Measurements from ENCODE around the gene SCN8A. TPM values are rescaled to one million over a fixed set of nuclear protein-coding genes. Genes with fewer than 3 reads are reported as not detected.

SCN8A gene
- polyA plus RNA-seq, 1 experiment = 9.6 TPM

DNA sequence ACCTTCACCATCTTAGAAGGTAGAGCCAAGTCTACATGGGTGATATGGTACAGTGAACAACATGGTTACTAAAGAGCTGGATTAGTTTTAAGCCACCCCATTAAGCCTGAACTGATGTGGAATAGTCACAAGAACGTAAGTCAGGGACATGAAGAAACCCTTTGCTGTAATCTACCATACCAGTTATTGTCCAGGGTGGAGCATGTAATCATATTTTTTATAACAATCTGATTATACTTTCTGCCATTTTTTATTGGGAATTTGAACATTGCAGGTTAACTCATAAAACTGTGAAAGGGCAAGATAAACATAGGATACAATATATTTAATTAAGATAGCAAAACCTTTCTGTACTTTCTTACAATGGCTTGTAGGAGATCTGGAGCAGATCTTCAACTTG is 153.9 kb downstream of the SCN8A start:
- no peak for DNase-seq (ENCODE audit: low read depth, low spot score)
- Histone ChIP-seq H3K27me3 (ENCODE audit: control insufficient read depth, insufficient read depth, low read length) (no peaks in the 10 kb centered on the region), H3K27ac (ENCODE audit: low read depth, low read length) (no peak overlapping the region), H3K9me3 (ENCODE audit: control insufficient read depth, insufficient read depth, low read length) (no peaks in the 10 kb centered on the region), H3K4me3 (ENCODE audit: low read depth, low read length) (no peak overlapping the region)
- ChIA-PET POLR2A (no interaction called here), CTCF (no interaction called here)
- no peak for TF ChIP-seq CTCF (IDR thresholded peaks at IDR 0.05; ENCODE audit: low read depth, low read length)

DNA sequence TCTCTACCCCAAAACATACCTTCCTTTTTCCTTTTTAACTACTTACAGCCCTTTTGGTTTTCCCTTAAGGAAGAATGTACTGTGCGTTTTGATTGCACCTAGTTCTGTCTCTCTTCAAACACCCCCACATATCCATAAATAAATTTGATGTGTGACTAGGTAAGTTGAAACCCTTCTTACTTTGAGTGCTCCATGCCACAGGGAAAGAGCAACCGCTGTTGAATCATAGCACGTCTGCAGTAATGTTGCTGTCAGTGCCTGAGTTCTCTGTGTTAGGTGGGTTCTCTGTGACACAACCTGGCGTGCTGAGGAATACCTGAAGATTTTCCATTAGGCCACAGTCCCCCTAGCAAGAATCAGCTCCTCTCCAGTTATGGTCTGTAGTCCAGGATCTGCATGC is 155.4 kb downstream of the SCN8A start:
- Histone ChIP-seq H3K27me3 (ENCODE audit: control insufficient read depth, insufficient read depth, low read length) (no peaks in the 10 kb centered on the region), H3K4me3 (ENCODE audit: low read depth, low read length) (no peak overlapping the region), H3K27ac (ENCODE audit: low read depth, low read length) (no peak overlapping the region), H3K9me3 (ENCODE audit: control insufficient read depth, insufficient read depth, low read length) (no peaks in the 10 kb centered on the region)
- ChIA-PET POLR2A (no interaction called here), CTCF (no interaction called here)
- no peak for TF ChIP-seq CTCF (IDR thresholded peaks at IDR 0.05; ENCODE audit: low read depth, low read length)
- DNase-seq (ENCODE audit: low read depth, low spot score) = no peak

- ChIA-PET POLR2A (no interaction called here), CTCF (no interaction called here)
- no peak for DNase-seq (ENCODE audit: low read depth, low spot score)
- no peaks in the 10 kb centered on the region for H3K27me3 ChIP-seq (ENCODE audit: control insufficient read depth, insufficient read depth, low read length)
- no peak for TF ChIP-seq CTCF (IDR thresholded peaks at IDR 0.05; ENCODE audit: low read depth, low read length)
- no peaks in the 10 kb centered on the region for H3K9me3 ChIP-seq (ENCODE audit: control insufficient read depth, insufficient read depth, low read length)
- H3K27ac ChIP-seq (ENCODE audit: low read depth, low read length) = no peak overlapping the region
- H3K4me3 ChIP-seq (ENCODE audit: low read depth, low read length) = no peak overlapping the region
These were observed 157.2 kb downstream of the SCN8A start for GRCh38 chr12:51748235-51748634.

GRCh38 chr12:51749206-51749985 is 158.4 kb downstream of the SCN8A start:
- H3K27ac ChIP-seq (ENCODE audit: low read depth, low read length) = no peak overlapping the region
- no peaks in the 10 kb centered on the region for H3K9me3 ChIP-seq (ENCODE audit: control insufficient read depth, insufficient read depth, low read length)
- no peak for DNase-seq (ENCODE audit: low read depth, low spot score)
- TF ChIP-seq CTCF (IDR thresholded peaks at IDR 0.05; ENCODE audit: low read depth, low read length) = no peak
- no peak overlapping the region for H3K4me3 ChIP-seq (ENCODE audit: low read depth, low read length)
- H3K27me3 ChIP-seq (ENCODE audit: control insufficient read depth, insufficient read depth, low read length) = no peaks in the 10 kb centered on the region
- CTCF ChIA-PET = no interaction called here
- POLR2A ChIA-PET = no interaction called here

DNA sequence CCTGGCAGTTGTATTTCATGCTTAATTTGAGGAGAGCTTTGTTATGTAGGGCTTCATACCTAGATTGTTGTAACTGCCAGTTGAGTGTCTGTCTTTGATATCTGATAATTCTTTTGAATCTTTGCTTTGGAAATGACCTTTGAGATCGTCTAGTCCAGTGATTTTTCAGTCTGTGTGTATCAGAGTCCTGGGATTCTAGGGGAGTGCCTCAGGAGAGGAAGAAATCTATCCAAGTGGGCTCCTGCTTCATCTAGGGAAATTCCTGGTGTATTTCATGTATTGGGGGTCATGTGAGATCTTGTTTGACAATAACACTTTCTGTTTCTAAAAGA is 158.9 kb downstream of the SCN8A start:
- no peaks in the 10 kb centered on the region for H3K27me3 ChIP-seq (ENCODE audit: control insufficient read depth, insufficient read depth, low read length)
- DNase-seq (ENCODE audit: low read depth, low spot score) = no peak
- no peak overlapping the region for H3K4me3 ChIP-seq (ENCODE audit: low read depth, low read length)
- no peak overlapping the region for H3K27ac ChIP-seq (ENCODE audit: low read depth, low read length)
- TF ChIP-seq CTCF (IDR thresholded peaks at IDR 0.05; ENCODE audit: low read depth, low read length) = no peak
- ChIA-PET CTCF (interaction anchor here (1.6 kb wide), 1 partner anchor 67 kb away, joined by 3 read pairs; no protein-coding TSS in a partner anchor), POLR2A (no interaction called here)
- no peaks in the 10 kb centered on the region for H3K9me3 ChIP-seq (ENCODE audit: control insufficient read depth, insufficient read depth, low read length)
